HG03159 (cell line): ENCODE results near the gene AGO1.
"Not testable (repeated sequence)": the region's sequence is repeated elsewhere in the genome, so short reads cannot be mapped to it uniquely, and the experiment has no call there.

ENCODE experiments used
- ATAC-seq: cut with Tn5 transposase; IDR thresholded peaks from one replicate; pipeline ENCODE4 v1.9.1; 2021; ENCODE audit warnings: mild to moderate bottlenecking, moderate library complexity; ENCODE audit not compliant: unreplicated experiment

The AGO1 gene

GRCh38 chr1:35964277-35964676 lies 81.3 kb downstream of the AGO1 start:
- ATAC-seq: not testable (repeated sequence)

- ATAC-seq: no peak
Measured at GRCh38 chr1:35968396-35968795, 85.4 kb downstream of the AGO1 start.

GRCh38 chr1:35971601-35972000 lies 88.6 kb downstream of the AGO1 start:
- ATAC-seq: no peak

- ATAC-seq: not testable (repeated sequence)
Measured at GRCh38 chr1:35972631-35973030, 89.6 kb downstream of the AGO1 start.

- no peak for ATAC-seq
Measured at GRCh38 chr1:35980090-35980489, 97.1 kb downstream of the AGO1 start.
